Urinary bladder (tissue), 4 donors: Measurements from ENCODE around the gene PDE2A. TPM values are rescaled to one million over a fixed set of nuclear protein-coding genes. Genes with fewer than 3 reads are reported as not detected.
A peak's percentile ranks its signal among the peaks of the same experiment; 100 is the strongest.

ENCODE experiments used
- DNase-seq: peaks from one replicate; pipeline ENCODE4 v3.0.0-alpha.2; 2015; ENCODE audit errors: extremely low spot score
- H3K27ac ChIP-seq: one replicate; pipeline ENCODE4 v1.5.1; 2013; ENCODE audit warnings: low read depth, mild to moderate bottlenecking, moderate library complexity
- H3K36me3 ChIP-seq: one replicate; pipeline ENCODE4 v1.6.1; 2013; ENCODE audit warnings: mild to moderate bottlenecking, moderate library complexity; ENCODE audit not compliant: insufficient read depth
- H3K4me1 ChIP-seq: one replicate; pipeline ENCODE4 v1.6.1; 2013; ENCODE audit warnings: mild to moderate bottlenecking, moderate library complexity; ENCODE audit not compliant: insufficient read depth
- H3K4me3 ChIP-seq: one replicate; pipeline ENCODE4 v1.5.1; 2013; ENCODE audit warnings: low read depth, low read length
- WGBS: extraction: QIAGEN DNeasy Blood & Tissue Kit; methylation state at CpG from one replicate; pipeline ENCODE4 v1.1.7; 2013; 5-methylcytosine and 5-hydroxymethylcytosine counted together
- polyA plus RNA-seq: library from polyadenylated mRNA; stranded (reverse); fragments of 200-250 nt; gene quantifications from one replicate; pipeline ENCODE4 v1.2.3, GENCODE V29; 2013
- total RNA-seq: library from RNA; depleted of rRNA; stranded (reverse); fragments of >200 nt; gene quantifications from one replicate; pipeline ENCODE4 v1.2.3, GENCODE V29; 2014
- donor health status: healthy with polysubstance abuse.
- donor health status: healthy.

The PDE2A gene
- total and polyA plus RNA-seq, 2 donors = 18.6 to 56.1 TPM

- DNase-seq = no peak
- WGBS = 90% methylated on average over 8 of the region's 8 CpGs
- Histone ChIP-seq H3K4me1 (no peaks in the 10 kb centered on the region), H3K36me3 (no peaks in the 10 kb centered on the region), H3K27ac (no peak overlapping the region), H3K4me3 (no peak overlapping the region)
These were observed 81.3 kb downstream of the PDE2A start for GRCh38 chr11:72592698-72593495.

GRCh38 chr11:72591785-72592502 lies 82.3 kb downstream of the PDE2A start:
- 60% methylated on average over 10 of the region's 10 CpGs for WGBS
- no peak for DNase-seq
- Histone ChIP-seq H3K4me3 (no peak overlapping the region), H3K4me1 (no peaks in the 10 kb centered on the region), H3K36me3 (no peaks in the 10 kb centered on the region), H3K27ac (no peak overlapping the region)

GRCh38 chr11:72591023-72591422 lies 83.2 kb downstream of the PDE2A start:
- no peak for DNase-seq
- 69% methylated on average over 5 of the region's 5 CpGs for WGBS

GRCh38 chr11:72589802-72590761 lies 84.1 kb downstream of the PDE2A start:
- Histone ChIP-seq H3K36me3 (no peaks in the 10 kb centered on the region), H3K4me3 (peak overlapping the region; percentile 11), H3K27ac (no peak overlapping the region), H3K4me1 (no peaks in the 10 kb centered on the region)
- DNase-seq = no peak
- 39% methylated on average over 74 of the region's 74 CpGs for WGBS

More at GRCh38 chr11:72591023-72591422, 83.2 kb downstream of the PDE2A start:
- Histone ChIP-seq H3K36me3 (no peaks in the 10 kb centered on the region), H3K4me3 (no peak overlapping the region), H3K4me1 (no peaks in the 10 kb centered on the region), H3K27ac (no peak overlapping the region)

GRCh38 chr11:72588421-72589410 lies 85.5 kb downstream of the PDE2A start:
- no peak overlapping the region for H3K27ac ChIP-seq
- H3K4me1 ChIP-seq = no peaks in the 10 kb centered on the region
- WGBS = 93% methylated on average over 7 of the region's 7 CpGs
- no peak overlapping the region for H3K4me3 ChIP-seq
- DNase-seq = no peak
- H3K36me3 ChIP-seq = no peaks in the 10 kb centered on the region

GRCh38 chr11:72587696-72588095 lies 86.5 kb downstream of the PDE2A start:
- WGBS = 94% methylated on average over 1 of the region's 1 CpG

GRCh38 chr11:72586321-72587090 lies 87.7 kb downstream of the PDE2A start:
- WGBS = 88% methylated on average over 7 of the region's 7 CpGs
- Histone ChIP-seq H3K4me1 (no peaks in the 10 kb centered on the region), H3K36me3 (no peaks in the 10 kb centered on the region), H3K4me3 (no peak overlapping the region), H3K27ac (no peak overlapping the region)
- no peak for DNase-seq

More at GRCh38 chr11:72587696-72588095, 86.5 kb downstream of the PDE2A start:
- no peaks in the 10 kb centered on the region for H3K36me3 ChIP-seq
- H3K4me1 ChIP-seq = no peaks in the 10 kb centered on the region
- H3K4me3 ChIP-seq = no peak overlapping the region
- DNase-seq = no peak
- no peak overlapping the region for H3K27ac ChIP-seq

- no peak overlapping the region for H3K4me3 ChIP-seq
- H3K4me1 ChIP-seq = no peaks in the 10 kb centered on the region
- DNase-seq = no peak
- H3K36me3 ChIP-seq = no peaks in the 10 kb centered on the region
- no peak overlapping the region for H3K27ac ChIP-seq
- 16% methylated on average over 15 of the region's 15 CpGs for WGBS
These were observed 88.4 kb downstream of the PDE2A start for GRCh38 chr11:72585762-72586311.

GRCh38 chr11:72584939-72585597 lies 89.2 kb downstream of the PDE2A start:
- H3K4me3 ChIP-seq = no peak overlapping the region
- H3K27ac ChIP-seq = no peak overlapping the region
- no peak for DNase-seq
- H3K36me3 ChIP-seq = no peaks in the 10 kb centered on the region
- WGBS = 61% methylated on average over 12 of the region's 12 CpGs
- H3K4me1 ChIP-seq = no peaks in the 10 kb centered on the region

GRCh38 chr11:72584293-72584938 lies 89.8 kb downstream of the PDE2A start:
- Histone ChIP-seq H3K4me1 (no peaks in the 10 kb centered on the region), H3K4me3 (no peak overlapping the region)

More at GRCh38 chr11:72584293-72584938, 89.8 kb downstream of the PDE2A start:
- WGBS = 43% methylated on average over 59 of the region's 59 CpGs
- Histone ChIP-seq H3K36me3 (no peaks in the 10 kb centered on the region), H3K27ac (no peak overlapping the region)
- no peak for DNase-seq
